OCI-LY1 (cell line): ENCODE results near the gene USP10.
A peak's percentile ranks its signal among the peaks of the same experiment; 100 is the strongest.

Source experiments
- H2AFZ ChIP-seq: fragments of 200-600 bp; sonication (generic), shearing (Covaris generic); 2 replicates; pipeline ENCODE4 v1.6.0; 2014; ENCODE audit warnings: antibody characterized with exemption, mild to moderate bottlenecking, low read length
- H3F3A ChIP-seq: fragments of 200-600 bp; sonication (generic), shearing (Covaris generic); 2 replicates; pipeline ENCODE4 v1.6.0; 2014; ENCODE audit warnings: mild to moderate bottlenecking, antibody characterized with exemption, low read length, moderate library complexity; ENCODE audit not compliant: insufficient read depth
- H3K27ac ChIP-seq: fragments of 200-600 bp; sonication (generic); 2 replicates; pipeline ENCODE4 v1.5.1; 2014; ENCODE audit warnings: low read length, mixed run types, mild to moderate bottlenecking, low read depth; ENCODE audit not compliant: poor library complexity, severe bottlenecking
- H3K27me3 ChIP-seq: fragments of 200-600 bp; sonication (generic); 2 replicates; pipeline ENCODE4 v1.6.0; 2014; ENCODE audit warnings: antibody characterized with exemption, mild to moderate bottlenecking, low read length, moderate library complexity; ENCODE audit not compliant: insufficient read depth
- H3K36me3 ChIP-seq: fragments of 200-600 bp; sonication (generic); 2 replicates; pipeline ENCODE4 v1.6.1; 2014; ENCODE audit warnings: mild to moderate bottlenecking, antibody characterized with exemption, low read length, moderate library complexity, mixed read lengths; ENCODE audit not compliant: insufficient read depth
- H3K4me1 ChIP-seq: fragments of 200-600 bp; sonication (generic); 2 replicates; pipeline ENCODE4 v1.5.1; 2014; ENCODE audit warnings: mild to moderate bottlenecking, low read length, moderate library complexity; ENCODE audit not compliant: insufficient read depth, severe bottlenecking
- H3K4me2 ChIP-seq: fragments of 200-600 bp; sonication (generic), shearing (Covaris generic); 2 replicates; pipeline ENCODE4 v1.6.1; 2014; ENCODE audit warnings: low read length
- H3K4me3 ChIP-seq: fragments of 200-600 bp; sonication (generic); 2 replicates; pipeline ENCODE4 v1.5.1; 2014; ENCODE audit warnings: low read length, low read depth, mild to moderate bottlenecking, mixed read lengths; ENCODE audit not compliant: poor library complexity, severe bottlenecking
- H3K79me2 ChIP-seq: fragments of 200-600 bp; shearing (Covaris generic); 2 replicates; pipeline ENCODE4 v1.6.1; 2016; ENCODE audit warnings: mixed run types, low read length, mixed read lengths; ENCODE audit not compliant: insufficient read depth
- H3K9ac ChIP-seq: fragments of 200-600 bp; sonication (generic), shearing (Covaris generic); 2 replicates; pipeline ENCODE4 v1.6.1; 2014; ENCODE audit warnings: mild to moderate bottlenecking, low read length, mixed read lengths
- H3K9me2 ChIP-seq: fragments of 200-600 bp; sonication (generic), shearing (Covaris generic); 2 replicates; pipeline ENCODE4 v1.6.1; 2014; ENCODE audit warnings: low read depth, mild to moderate bottlenecking, low read length, mixed read lengths
- H3K9me3 ChIP-seq: fragments of 200-600 bp; shearing (Covaris generic); 2 replicates; pipeline ENCODE4 v1.6.1; 2014; ENCODE audit warnings: low read length, mixed read lengths
- H4K20me1 ChIP-seq: fragments of 200-600 bp; sonication (generic), shearing (Covaris generic); 2 replicates; pipeline ENCODE4 v1.6.0; 2016; ENCODE audit warnings: mild to moderate bottlenecking, low read length; ENCODE audit not compliant: insufficient read depth
- EZH2 ChIP-seq: fragments of 200-600 bp; sonication (generic), shearing (Covaris generic); IDR thresholded peaks from 2 replicates; pipeline ENCODE4 v1.8.0; 2017; ENCODE audit warnings: borderline replicate concordance, mixed run types, mild to moderate bottlenecking, antibody characterized with exemption, low read length, moderate library complexity, mixed read lengths
- TF ChIP-seq, protein P1 (sequence below): fragments of 200-600 bp; sonication (generic), shearing (Covaris generic); IDR thresholded peaks from 2 replicates; pipeline ENCODE4 v1.5.1; 2017; ENCODE audit warnings: mild to moderate bottlenecking, antibody characterized with exemption, low read length, moderate library complexity, mixed read lengths

USP10 gene

DNA sequence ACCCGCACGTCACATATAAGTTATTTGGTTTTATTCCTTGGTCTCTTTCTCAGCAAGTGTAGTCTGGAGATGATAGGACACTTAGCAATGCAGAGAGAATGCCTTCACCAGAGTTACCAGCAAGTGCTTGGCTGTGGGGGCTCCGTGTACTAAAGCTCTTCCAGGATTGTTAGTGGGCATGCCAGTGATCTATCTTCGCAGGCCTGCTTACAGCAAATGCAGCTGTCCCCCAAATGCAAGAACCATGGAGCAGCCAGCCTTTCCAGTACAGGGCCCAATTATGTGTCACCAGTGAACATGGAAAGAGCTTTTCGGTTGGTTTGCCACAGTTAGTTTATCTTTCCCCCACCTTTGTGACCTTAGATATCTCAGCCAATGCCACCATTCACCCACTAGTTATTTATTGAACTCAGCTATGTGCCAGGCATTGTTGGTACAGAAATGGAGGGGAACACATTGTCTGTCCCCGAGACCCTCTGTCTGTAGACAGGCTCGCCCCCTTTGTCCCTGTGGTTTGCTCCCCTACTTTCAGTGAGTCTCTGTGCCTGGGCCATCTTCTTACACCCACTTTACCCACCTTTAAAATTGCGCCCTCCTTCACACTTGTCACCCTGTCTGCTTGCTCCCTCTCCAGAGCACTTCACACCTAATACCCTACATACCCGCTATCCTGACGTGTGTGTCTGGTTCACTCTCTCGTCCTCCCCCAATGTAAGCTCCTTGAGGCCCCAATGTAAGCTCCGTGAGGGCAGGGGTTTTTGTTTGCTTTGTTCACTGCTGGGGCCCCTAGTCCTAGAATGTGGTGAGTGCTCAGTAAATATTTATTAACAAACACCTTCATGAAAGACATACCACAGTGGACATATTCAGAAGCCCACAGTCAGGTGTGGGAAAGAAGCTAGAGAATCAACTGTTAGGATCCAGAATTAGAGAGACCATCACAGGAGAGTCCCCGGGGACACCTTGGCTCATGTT is 13.3 kb downstream of the USP10 start:
- Histone ChIP-seq H3K9me2 (no peaks in the 10 kb centered on the region), H3K27me3 (no peaks in the 10 kb centered on the region), H3K79me2 (peaks cover 100% of the 10 kb centered on the region), H3K9me3 (no peaks in the 10 kb centered on the region), H3K4me3 (no peak overlapping the region), H4K20me1 (peaks cover 15% of the 10 kb centered on the region; the same call in 1 of the 2 replicates), H3K4me2 (peak overlapping the region; percentile 40; the same call in 1 of the 2 replicates), H3F3A (no peaks in the 10 kb centered on the region), H3K27ac (peak overlapping the region; percentile 37), H2AFZ (no peak overlapping the region), H3K36me3 (peaks cover 42% of the 10 kb centered on the region), H3K9ac (no peak overlapping the region; the same call in 1 of the 2 replicates), H3K4me1 (peaks cover 59% of the 10 kb centered on the region)
- TF ChIP-seq, protein P1, sequence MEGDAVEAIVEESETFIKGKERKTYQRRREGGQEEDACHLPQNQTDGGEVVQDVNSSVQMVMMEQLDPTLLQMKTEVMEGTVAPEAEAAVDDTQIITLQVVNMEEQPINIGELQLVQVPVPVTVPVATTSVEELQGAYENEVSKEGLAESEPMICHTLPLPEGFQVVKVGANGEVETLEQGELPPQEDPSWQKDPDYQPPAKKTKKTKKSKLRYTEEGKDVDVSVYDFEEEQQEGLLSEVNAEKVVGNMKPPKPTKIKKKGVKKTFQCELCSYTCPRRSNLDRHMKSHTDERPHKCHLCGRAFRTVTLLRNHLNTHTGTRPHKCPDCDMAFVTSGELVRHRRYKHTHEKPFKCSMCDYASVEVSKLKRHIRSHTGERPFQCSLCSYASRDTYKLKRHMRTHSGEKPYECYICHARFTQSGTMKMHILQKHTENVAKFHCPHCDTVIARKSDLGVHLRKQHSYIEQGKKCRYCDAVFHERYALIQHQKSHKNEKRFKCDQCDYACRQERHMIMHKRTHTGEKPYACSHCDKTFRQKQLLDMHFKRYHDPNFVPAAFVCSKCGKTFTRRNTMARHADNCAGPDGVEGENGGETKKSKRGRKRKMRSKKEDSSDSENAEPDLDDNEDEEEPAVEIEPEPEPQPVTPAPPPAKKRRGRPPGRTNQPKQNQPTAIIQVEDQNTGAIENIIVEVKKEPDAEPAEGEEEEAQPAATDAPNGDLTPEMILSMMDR = no peak

DNA sequence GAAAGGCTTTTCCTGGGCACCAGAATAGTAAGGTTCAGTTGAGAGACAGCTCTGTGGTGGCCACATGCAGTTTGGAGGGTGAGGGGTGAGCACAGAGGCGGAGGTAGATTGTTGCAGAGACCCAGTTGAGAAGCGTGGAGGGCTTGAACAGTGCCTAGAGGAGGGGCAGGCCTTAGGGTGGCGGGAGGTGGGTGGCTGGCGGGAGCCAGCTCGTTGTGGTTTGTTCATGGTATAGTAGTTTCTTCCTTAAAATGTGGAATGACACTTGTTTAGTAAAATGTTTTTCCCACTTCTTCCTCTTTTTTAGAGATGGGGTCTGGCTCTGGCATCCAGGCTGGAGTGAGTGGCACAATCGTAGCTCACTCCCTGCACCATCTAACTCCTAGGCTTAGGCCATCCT is 14.2 kb downstream of the USP10 start:
- H3K4me1 ChIP-seq = peaks cover 54% of the 10 kb centered on the region
- no peaks in the 10 kb centered on the region for H3F3A ChIP-seq
- H3K36me3 ChIP-seq = peaks cover 39% of the 10 kb centered on the region
- peak overlapping the region; percentile 37 for H3K27ac ChIP-seq
- H3K4me2 ChIP-seq = peak overlapping the region; percentile 40; the same call in 1 of the 2 replicates
- H3K79me2 ChIP-seq = peaks cover 99% of the 10 kb centered on the region
- H3K27me3 ChIP-seq = no peaks in the 10 kb centered on the region
- peaks cover 11% of the 10 kb centered on the region; the same call in 1 of the 2 replicates for H4K20me1 ChIP-seq
- H2AFZ ChIP-seq = no peak overlapping the region
- H3K9me3 ChIP-seq = no peaks in the 10 kb centered on the region
- peak overlapping the region; percentile 30; the same call in 1 of the 2 replicates for H3K9ac ChIP-seq
- TF ChIP-seq, protein P1 = no peak
- TF ChIP-seq EZH2 = no peak
- no peak overlapping the region for H3K4me3 ChIP-seq
- no peaks in the 10 kb centered on the region for H3K9me2 ChIP-seq

DNA sequence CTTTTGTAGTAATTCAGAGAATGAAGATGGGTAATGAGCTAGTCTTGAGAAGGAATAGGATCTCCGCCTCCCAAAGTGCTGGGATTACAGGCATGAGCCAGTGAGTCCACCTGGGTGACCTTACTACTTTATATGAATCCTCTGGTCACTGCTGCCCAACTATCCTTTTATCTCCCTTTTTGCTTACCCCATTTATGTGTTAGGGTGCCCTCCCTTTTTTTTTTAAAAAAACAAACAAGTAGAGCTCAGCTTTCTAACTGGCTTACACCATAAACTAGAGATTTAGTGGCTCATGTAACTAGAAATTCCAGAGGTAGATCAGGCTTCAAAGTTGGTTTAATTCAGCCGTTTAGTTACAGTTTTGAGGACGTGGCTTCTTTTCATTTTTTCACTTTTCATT is 15.6 kb downstream of the USP10 start:
- Histone ChIP-seq H3F3A (no peaks in the 10 kb centered on the region), H3K27ac (no peak overlapping the region), H3K27me3 (no peaks in the 10 kb centered on the region), H3K79me2 (peaks cover 99% of the 10 kb centered on the region), H3K36me3 (peaks cover 49% of the 10 kb centered on the region), H3K9me2 (no peaks in the 10 kb centered on the region), H4K20me1 (peaks cover 11% of the 10 kb centered on the region; the same call in 1 of the 2 replicates), H3K4me1 (peaks cover 40% of the 10 kb centered on the region), H3K9ac (no peak overlapping the region), H3K4me2 (no peak overlapping the region), H3K9me3 (no peaks in the 10 kb centered on the region), H2AFZ (no peak overlapping the region), H3K4me3 (no peak overlapping the region)
- TF ChIP-seq, protein P1 = no peak
- no peak for TF ChIP-seq EZH2
